ENCODE measurements around the gene ABCC4.

GRCh38 chr13:95323930-95324662 lies 22.8 kb upstream of the ABCC4 start:
- TF ChIP-seq CTCF (conservative IDR thresholded peaks at IDR 0.05) (no peak), EZH2 (IDR thresholded peaks at IDR 0.05; ENCODE audit: low read depth) (no peak)

Data from PC-9 (cell line).